ENCODE results near the gene FKBP5.

- no peak for TF ChIP-seq POLR2AphosphoS5 (IDR thresholded peaks at IDR 0.05; ENCODE audit: insufficient read depth in 1 of 2, low read depth in 1 of 2)
- TF ChIP-seq, protein P1, sequence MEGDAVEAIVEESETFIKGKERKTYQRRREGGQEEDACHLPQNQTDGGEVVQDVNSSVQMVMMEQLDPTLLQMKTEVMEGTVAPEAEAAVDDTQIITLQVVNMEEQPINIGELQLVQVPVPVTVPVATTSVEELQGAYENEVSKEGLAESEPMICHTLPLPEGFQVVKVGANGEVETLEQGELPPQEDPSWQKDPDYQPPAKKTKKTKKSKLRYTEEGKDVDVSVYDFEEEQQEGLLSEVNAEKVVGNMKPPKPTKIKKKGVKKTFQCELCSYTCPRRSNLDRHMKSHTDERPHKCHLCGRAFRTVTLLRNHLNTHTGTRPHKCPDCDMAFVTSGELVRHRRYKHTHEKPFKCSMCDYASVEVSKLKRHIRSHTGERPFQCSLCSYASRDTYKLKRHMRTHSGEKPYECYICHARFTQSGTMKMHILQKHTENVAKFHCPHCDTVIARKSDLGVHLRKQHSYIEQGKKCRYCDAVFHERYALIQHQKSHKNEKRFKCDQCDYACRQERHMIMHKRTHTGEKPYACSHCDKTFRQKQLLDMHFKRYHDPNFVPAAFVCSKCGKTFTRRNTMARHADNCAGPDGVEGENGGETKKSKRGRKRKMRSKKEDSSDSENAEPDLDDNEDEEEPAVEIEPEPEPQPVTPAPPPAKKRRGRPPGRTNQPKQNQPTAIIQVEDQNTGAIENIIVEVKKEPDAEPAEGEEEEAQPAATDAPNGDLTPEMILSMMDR (IDR thresholded peaks at IDR 0.05), result no peak
- no peak for TF ChIP-seq POLR2A (IDR thresholded peaks at IDR 0.05)
These were observed 37.5 kb downstream of the FKBP5 start for GRCh38 chr6:35651244-35651643.
